Caco-2 (cell line): ENCODE measurements around the gene RABGEF1. TPM values are rescaled to one million over a fixed set of nuclear protein-coding genes. Genes with fewer than 3 reads are reported as not detected.
"Not testable (repeated sequence)": the region's sequence is repeated elsewhere in the genome, so short reads cannot be mapped to it uniquely, and the experiment has no call there.

Source experiments
- BruUV-seq: library from RNA; stranded (reverse); fragments of 400-500 nt; replicated peaks from 2 replicates; lab custom pipeline; 2021; lab: Mats Ljungman, UMichigan
- CTCF ChIA-PET: fragments of 300-600 bp; sonication (Branson Sonifier 250); formaldehyde crosslinking; loops from one replicate; lab custom pipeline; 2022; ENCODE audit warnings: antibody characterized with exemption; lab: Charles Lee
- POLR2A ChIA-PET: fragments of 300-600 bp; sonication (Branson Sonifier 250); formaldehyde crosslinking; loops from one replicate; lab custom pipeline; 2022; ENCODE audit warnings: antibody characterized with exemption; lab: Charles Lee
- DNase-seq, 2 experiments: peaks; one replicate each; pipeline versions ENCODE4 v3.0.0 to v3.0.0-alpha.2; 2020 to 2022
- H3K27me3 ChIP-seq: replicated peaks from 2 replicates; pipeline ENCODE4 v1.6.0; 2011; ENCODE audit warnings: low read length; ENCODE audit not compliant: control insufficient read depth, insufficient read depth
- H3K36me3 ChIP-seq: 2 replicates; pipeline ENCODE4 v1.5.1; 2011; ENCODE audit warnings: low read length; ENCODE audit not compliant: control insufficient read depth, insufficient read depth
- H3K4me1 ChIP-seq: fragments of 250-450 bp; sonication (Bioruptor Pico); 2 replicates; pipeline ENCODE4 v1.5.1; 2020; ENCODE audit warnings: mild to moderate bottlenecking
- H3K4me3 ChIP-seq: 2 replicates; pipeline ENCODE4 v1.5.1; 2011; ENCODE audit warnings: low read depth, mild to moderate bottlenecking, control low read depth, low read length
- H3K9me3 ChIP-seq: fragments of 250-450 bp; sonication (Bioruptor Pico); 2 replicates; pipeline ENCODE4 v1.5.1; 2020; ENCODE audit warnings: mild to moderate bottlenecking, moderate library complexity
- H3K27ac Mint-ChIP-seq: one replicate; pipeline ENCODE4 v1.8.0; 2022; ENCODE audit warnings: mixed read lengths; ENCODE audit not compliant: unreplicated experiment
- H3K27me3 Mint-ChIP-seq: one replicate; pipeline ENCODE4 v1.8.0; 2022; ENCODE audit warnings: mixed read lengths; ENCODE audit not compliant: insufficient read depth, unreplicated experiment
- H3K36me3 Mint-ChIP-seq: one replicate; pipeline ENCODE4 v1.8.0; 2022; ENCODE audit warnings: mild to moderate bottlenecking, mixed read lengths; ENCODE audit not compliant: insufficient read depth, unreplicated experiment
- H3K4me1 Mint-ChIP-seq: one replicate; pipeline ENCODE4 v1.8.0; 2022; ENCODE audit warnings: low read depth, mixed read lengths; ENCODE audit not compliant: unreplicated experiment
- H3K4me3 Mint-ChIP-seq: one replicate; pipeline ENCODE4 v1.8.0; 2022; ENCODE audit warnings: mild to moderate bottlenecking, moderate library complexity, mixed read lengths; ENCODE audit not compliant: unreplicated experiment
- H3K9me3 Mint-ChIP-seq: one replicate; pipeline ENCODE4 v1.8.0; 2022; ENCODE audit warnings: mixed read lengths; ENCODE audit not compliant: unreplicated experiment
- CTCF ChIP-seq, 2 experiments: fragments of 200-600 bp in 1 of 2; IDR thresholded peaks; 1 replicate in 1 of 2; 2 replicates in 1 of 2; pipeline versions ENCODE4 v1.5.1 to v1.8.0; 2011 to 2022; ENCODE audit warnings: antibody characterized with exemption in 1 of 2, control low read depth in 1 of 2, inconsistent platforms in 1 of 2, low read depth in 1 of 2, low read length in 1 of 2, mild to moderate bottlenecking in 1 of 2, moderate library complexity in 1 of 2; ENCODE audit not compliant: insufficient read depth in 1 of 2, severe bottlenecking in 1 of 2, unreplicated experiment in 1 of 2
- intact Hi-C: fragments of 100-400 bp; cut with micrococcal nuclease; formaldehyde crosslinking; loops from one replicate; pipeline ENCODE4 v1.10.0; 2022; ENCODE audit not compliant: unreplicated experiment
- total RNA-seq: library from RNA; stranded (reverse); gene quantifications from 2 replicates; pipeline ENCODE4 v1.2.3, GENCODE V29; 2022

RABGEF1 gene
- total RNA-seq, 1 experiment from 2014 or later = 20.3 TPM

DNA sequence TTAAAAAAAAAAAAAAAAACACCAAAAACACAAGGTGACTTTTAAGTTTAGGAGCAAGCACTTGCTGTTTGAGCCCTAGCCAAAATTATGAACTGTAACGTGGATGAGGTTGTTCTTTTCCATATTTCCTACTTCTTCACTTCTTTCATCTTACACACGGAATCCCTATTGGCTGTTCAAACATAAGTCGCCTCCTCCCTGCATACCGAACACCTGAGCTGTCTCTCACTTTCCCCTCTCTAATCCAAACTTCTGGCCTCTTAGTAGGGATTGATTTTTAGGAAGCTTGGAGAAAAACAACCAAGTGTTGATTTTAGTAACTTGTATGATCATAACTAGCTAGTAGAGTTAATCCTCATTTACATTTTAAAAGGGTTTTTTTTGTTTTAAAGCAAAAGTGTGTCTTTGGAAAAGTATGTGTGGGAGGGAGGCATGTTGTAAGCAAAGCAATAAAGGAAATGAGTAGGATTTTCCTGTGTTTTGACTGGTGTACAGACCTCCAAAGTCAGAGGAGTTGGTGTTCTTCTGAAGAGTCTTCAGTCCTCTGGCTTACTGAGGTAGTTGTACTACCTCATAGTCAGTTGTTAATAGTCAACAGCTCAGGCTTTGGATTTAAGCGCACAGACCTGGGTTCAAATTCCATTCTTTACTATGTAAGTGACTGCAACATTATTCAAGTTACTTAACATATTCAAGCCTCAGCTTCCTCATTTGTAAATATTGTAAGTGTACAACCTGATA is 39.3 kb downstream of the RABGEF1 start:
- Histone ChIP-seq H3K9me3 (no peaks in the 10 kb centered on the region), H3K36me3 (no peaks in the 10 kb centered on the region), H3K27me3 (no peaks in the 10 kb centered on the region), H3K4me3 (no peak overlapping the region), H3K4me1 (peaks cover 37% of the 10 kb centered on the region)
- DNase-seq = peak in 1 of 2 experiments; percentile 16
- BruUV-seq = no TSS peak
- Mint-ChIP-seq H3K36me3 (peaks cover 60% of the 10 kb centered on the region), H3K9me3 (no peaks in the 10 kb centered on the region), H3K27ac (peak overlapping the region; percentile 84), H3K27me3 (no peaks in the 10 kb centered on the region), H3K4me1 (peaks cover 39% of the 10 kb centered on the region), H3K4me3 (peak overlapping the region; percentile 39)
- ChIA-PET POLR2A (interaction anchor here (0.8 kb wide), 1 partner anchor 39 kb away, joined by 4 read pairs; the partner anchor contains the start of gene RABGEF1), CTCF (interaction anchor here (0.7 kb wide), 1 partner anchor 696 kb away, joined by 3 read pairs; no protein-coding TSS in a partner anchor)
- TF ChIP-seq CTCF (IDR thresholded peaks at IDR 0.05; ENCODE audit: insufficient read depth in 1 of 2, low read depth in 1 of 2, low read length in 1 of 2, severe bottlenecking in 1 of 2, unreplicated experiment in 1 of 2) = no peak
- intact Hi-C loops = no loop called here

- Mint-ChIP-seq H3K4me3 (no peak overlapping the region), H3K27ac (peak overlapping the region; percentile 40), H3K27me3 (no peaks in the 10 kb centered on the region), H3K4me1 (peaks cover 39% of the 10 kb centered on the region), H3K36me3 (peaks cover 60% of the 10 kb centered on the region), H3K9me3 (no peaks in the 10 kb centered on the region)
- intact Hi-C loops = no loop called here
- ChIA-PET POLR2A (no interaction called here), CTCF (no interaction called here)
- no peak overlapping the region for H3K4me3 ChIP-seq
- H3K4me1 ChIP-seq = peaks cover 37% of the 10 kb centered on the region
- H3K9me3 ChIP-seq = no peaks in the 10 kb centered on the region
- TF ChIP-seq CTCF (IDR thresholded peaks at IDR 0.05; ENCODE audit: insufficient read depth in 1 of 2, low read depth in 1 of 2, low read length in 1 of 2, severe bottlenecking in 1 of 2, unreplicated experiment in 1 of 2) = no peak
- no peaks in the 10 kb centered on the region for H3K36me3 ChIP-seq
- no peak for DNase-seq
- BruUV-seq = no TSS peak
- H3K27me3 ChIP-seq = no peaks in the 10 kb centered on the region
Measured at GRCh38 chr7:66781408-66782090, 41.0 kb downstream of the RABGEF1 start.

DNA sequence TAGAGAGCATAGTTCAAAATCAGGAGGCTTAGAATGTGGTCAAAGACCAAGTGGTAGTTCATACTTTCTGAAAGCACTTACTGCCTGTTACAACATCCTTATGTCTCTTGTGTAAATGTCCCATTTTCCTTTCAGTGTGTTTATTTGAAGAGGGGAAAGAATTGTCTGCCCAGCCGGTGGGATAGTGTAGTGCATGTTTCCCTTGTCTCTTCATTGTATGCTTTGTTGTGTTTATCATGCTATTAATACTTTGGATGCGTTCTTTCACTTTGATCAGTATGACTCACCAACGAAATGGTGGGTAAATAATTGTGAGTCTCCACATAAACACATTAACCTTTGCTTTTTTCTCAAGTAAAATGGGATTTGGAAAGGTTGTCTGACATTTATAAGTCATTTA is 42.3 kb downstream of the RABGEF1 start:
- H3K4me3 Mint-ChIP-seq, intact Hi-C loops, H3K27me3 Mint-ChIP-seq, H3K27me3 ChIP-seq, H3K4me3 ChIP-seq, POLR2A ChIA-PET, BruUV-seq, H3K9me3 Mint-ChIP-seq, H3K36me3 ChIP-seq, H3K9me3 ChIP-seq: not testable (repeated sequence)
- CTCF ChIA-PET = interaction anchor here (0.6 kb wide), 1 partner anchor 50 kb away, joined by 5 read pairs; no protein-coding TSS in a partner anchor
- H3K4me1 ChIP-seq = peaks cover 28% of the 10 kb centered on the region
- Mint-ChIP-seq H3K36me3 (peaks cover 66% of the 10 kb centered on the region), H3K27ac (peak overlapping the region; percentile 29), H3K4me1 (peaks cover 34% of the 10 kb centered on the region)
- DNase-seq = peak in 1 of 2 experiments; percentile 26

DNA sequence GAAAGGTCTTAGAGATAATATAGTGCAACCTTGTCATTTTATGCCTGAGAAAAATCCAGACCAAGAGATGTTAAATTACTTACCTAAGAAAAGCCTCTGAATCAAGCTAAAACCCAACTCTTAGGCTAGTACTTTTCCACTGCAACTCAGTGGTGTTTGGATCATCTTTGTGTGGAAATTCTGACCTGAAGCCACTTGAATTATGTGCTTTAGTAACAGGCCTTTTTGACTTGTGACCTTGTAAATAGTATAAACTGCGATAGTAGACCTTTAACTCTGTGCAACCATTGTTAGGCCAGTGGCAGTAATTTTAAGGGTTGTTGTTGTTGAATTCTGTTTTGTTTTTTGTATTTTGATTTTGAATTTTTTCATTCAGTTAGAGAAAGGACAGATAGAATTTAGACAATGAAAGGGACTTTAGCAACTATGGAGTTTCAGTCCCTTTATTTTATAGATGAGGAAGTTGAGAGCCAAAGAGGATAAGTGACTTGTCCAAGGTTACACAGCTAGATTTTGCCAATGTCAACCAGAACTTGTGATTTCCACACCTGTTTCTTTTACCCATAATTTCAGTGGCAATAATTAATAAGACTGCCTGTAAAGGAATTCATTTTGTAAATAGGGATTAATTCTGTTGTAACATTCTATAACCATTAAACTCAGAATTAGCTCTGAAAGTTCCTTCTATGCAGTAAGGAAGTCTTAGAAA is 43.5 kb downstream of the RABGEF1 start:
- H3K36me3 ChIP-seq, intact Hi-C loops, BruUV-seq, H3K9me3 Mint-ChIP-seq, POLR2A ChIA-PET, H3K27ac Mint-ChIP-seq, H3K9me3 ChIP-seq, H3K27me3 Mint-ChIP-seq, H3K27me3 ChIP-seq, H3K4me3 ChIP-seq, DNase-seq, H3K4me3 Mint-ChIP-seq, CTCF ChIA-PET: not testable (repeated sequence)
- H3K4me1 Mint-ChIP-seq = peaks cover 27% of the 10 kb centered on the region
- peaks cover 68% of the 10 kb centered on the region for H3K36me3 Mint-ChIP-seq
- H3K4me1 ChIP-seq = peaks cover 18% of the 10 kb centered on the region
